Measurements from ENCODE around the gene HHAT. TPM values are rescaled to one million over a fixed set of nuclear protein-coding genes. Genes with fewer than 3 reads are reported as not detected.

HHAT gene
- total RNA-seq, 4 donors from 2014 or later: 2.2 to 11.6 (median 7.3) TPM

DNA sequence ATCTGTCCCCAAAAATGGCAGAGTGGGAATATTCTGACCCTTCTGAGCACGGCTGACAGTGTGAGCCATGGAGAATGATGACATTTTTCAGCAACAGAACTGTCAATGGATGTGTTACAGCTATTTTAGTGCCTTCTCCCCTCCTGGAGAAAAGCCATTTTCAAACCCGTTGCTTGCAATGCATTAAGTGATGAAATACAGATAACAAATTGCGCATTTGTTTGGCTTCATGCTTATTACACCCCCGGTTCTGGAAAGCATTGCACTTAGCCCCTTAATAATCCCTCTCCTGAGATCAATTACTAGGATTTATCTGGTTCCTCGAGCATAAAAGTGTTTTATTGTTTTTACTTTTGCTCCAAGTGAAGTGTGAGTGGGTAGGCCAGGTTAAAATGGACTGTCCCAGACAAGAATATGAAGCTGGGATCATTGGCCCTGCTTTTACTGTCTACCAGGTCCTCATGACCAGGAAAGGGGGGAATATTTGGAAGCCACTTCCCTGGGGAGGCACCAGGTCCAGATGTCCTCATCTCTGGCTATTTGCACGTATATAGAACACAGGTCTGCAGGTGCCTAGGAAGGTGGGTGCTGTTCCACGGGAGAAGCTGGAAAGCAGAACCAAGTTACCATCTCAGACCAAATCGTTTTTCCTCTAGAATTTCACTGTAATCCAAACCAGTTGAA is 37.5 kb upstream of the HHAT start:
- WGBS, 2 donors (ENCODE audit: low coverage in 1 of 2): 60 to 75% methylated on average over 5 to 8 of the region's 8 CpGs
- TF ChIP-seq, protein P1, sequence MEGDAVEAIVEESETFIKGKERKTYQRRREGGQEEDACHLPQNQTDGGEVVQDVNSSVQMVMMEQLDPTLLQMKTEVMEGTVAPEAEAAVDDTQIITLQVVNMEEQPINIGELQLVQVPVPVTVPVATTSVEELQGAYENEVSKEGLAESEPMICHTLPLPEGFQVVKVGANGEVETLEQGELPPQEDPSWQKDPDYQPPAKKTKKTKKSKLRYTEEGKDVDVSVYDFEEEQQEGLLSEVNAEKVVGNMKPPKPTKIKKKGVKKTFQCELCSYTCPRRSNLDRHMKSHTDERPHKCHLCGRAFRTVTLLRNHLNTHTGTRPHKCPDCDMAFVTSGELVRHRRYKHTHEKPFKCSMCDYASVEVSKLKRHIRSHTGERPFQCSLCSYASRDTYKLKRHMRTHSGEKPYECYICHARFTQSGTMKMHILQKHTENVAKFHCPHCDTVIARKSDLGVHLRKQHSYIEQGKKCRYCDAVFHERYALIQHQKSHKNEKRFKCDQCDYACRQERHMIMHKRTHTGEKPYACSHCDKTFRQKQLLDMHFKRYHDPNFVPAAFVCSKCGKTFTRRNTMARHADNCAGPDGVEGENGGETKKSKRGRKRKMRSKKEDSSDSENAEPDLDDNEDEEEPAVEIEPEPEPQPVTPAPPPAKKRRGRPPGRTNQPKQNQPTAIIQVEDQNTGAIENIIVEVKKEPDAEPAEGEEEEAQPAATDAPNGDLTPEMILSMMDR (IDR thresholded peaks at IDR 0.05): no peak
- TF ChIP-seq POLR2AphosphoS5 (IDR thresholded peaks at IDR 0.05) (no peak), POLR2A (IDR thresholded peaks at IDR 0.05) (no peak), EP300 (IDR thresholded peaks at IDR 0.05; ENCODE audit: low read depth) (no peak)
- intact Hi-C loops (cut with DNase I; ENCODE audit: low total_unique reads): loop anchor here (5.0 kb wide), 1 partner anchor 54 kb away; no protein-coding TSS in a partner anchor

DNA sequence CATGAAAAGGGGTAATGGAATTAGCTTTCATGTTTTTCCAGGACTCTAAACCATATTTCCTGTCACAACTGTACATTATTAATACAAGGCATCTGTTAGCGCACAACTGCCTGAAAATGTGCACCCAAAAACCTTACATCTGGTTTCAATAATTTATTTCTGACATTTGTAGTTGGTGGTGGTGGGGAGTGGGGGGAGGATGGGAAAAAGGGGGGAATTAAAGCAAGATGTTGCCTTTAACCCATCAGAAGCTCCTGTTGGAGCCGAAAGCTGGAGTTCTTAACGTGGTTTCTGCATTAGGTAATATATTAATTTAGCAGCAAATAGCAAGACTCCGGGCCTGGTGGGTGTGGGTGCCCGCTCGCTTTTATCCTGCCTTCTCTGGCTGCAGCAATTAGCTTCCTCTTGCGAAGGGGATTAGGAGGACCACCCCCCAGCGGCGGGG is 36.9 kb upstream of the HHAT start:
- peak overlapping the region; percentile 58 to 87 (median 72) for H3K27ac ChIP-seq
- peaks cover 16 to 41% (median 22%) of the 10 kb centered on the region in 4 donors for H3K4me1 ChIP-seq
- H3K27me3 ChIP-seq: peaks cover 28% of the 10 kb centered on the region
- H3K36me3 ChIP-seq: no peaks in the 10 kb centered on the region
- intact Hi-C loops (cut with DNase I; ENCODE audit: low total_unique reads) (loop anchor here (1.0 to 5.0 kb wide), 2 partner anchors 32 to 55 kb away; no protein-coding TSS in a partner anchor), in situ Hi-C loops (cut with MboI; ENCODE audit: low pct_ligation_motif_present in 1 of 4, low pct_unique_long_range_greater_than_20kb in 1 of 4, low sequenced_read_pairs in 3 of 4) (no loop called here)
- WGBS, 2 donors (ENCODE audit: low coverage in 1 of 2): 17 to 34% methylated on average over 4 to 9 of the region's 9 CpGs
- H3K9me3 ChIP-seq: no peaks in the 10 kb centered on the region
- DNase-seq: no peak
- no peak for TF ChIP-seq POLR2A (IDR thresholded peaks at IDR 0.05)
- no peak for TF ChIP-seq POLR2AphosphoS5 (IDR thresholded peaks at IDR 0.05)
- TF ChIP-seq, protein P1 (IDR thresholded peaks at IDR 0.05): no peak
- no peak for TF ChIP-seq EP300 (IDR thresholded peaks at IDR 0.05; ENCODE audit: low read depth)
- H3K4me3 ChIP-seq: peak overlapping the region in 3 of 4 donors; percentile 36 to 56 (median 39)

More for the DNA sequence above, 37.5 kb upstream of the HHAT start:
- H3K36me3 ChIP-seq: no peaks in the 10 kb centered on the region
- no peaks in the 10 kb centered on the region for H3K9me3 ChIP-seq
- peak overlapping the region in 2 of 4 donors; percentile 76 to 87 for H3K27ac ChIP-seq
- no peak overlapping the region for H3K4me3 ChIP-seq
- H3K27me3 ChIP-seq: peaks cover 28% of the 10 kb centered on the region
- in situ Hi-C loops (cut with MboI; ENCODE audit: low pct_ligation_motif_present in 1 of 4, low pct_unique_long_range_greater_than_20kb in 1 of 4, low sequenced_read_pairs in 3 of 4): no loop called here
- peaks cover 16 to 41% (median 22%) of the 10 kb centered on the region in 4 donors for H3K4me1 ChIP-seq
- no peak for DNase-seq

DNA sequence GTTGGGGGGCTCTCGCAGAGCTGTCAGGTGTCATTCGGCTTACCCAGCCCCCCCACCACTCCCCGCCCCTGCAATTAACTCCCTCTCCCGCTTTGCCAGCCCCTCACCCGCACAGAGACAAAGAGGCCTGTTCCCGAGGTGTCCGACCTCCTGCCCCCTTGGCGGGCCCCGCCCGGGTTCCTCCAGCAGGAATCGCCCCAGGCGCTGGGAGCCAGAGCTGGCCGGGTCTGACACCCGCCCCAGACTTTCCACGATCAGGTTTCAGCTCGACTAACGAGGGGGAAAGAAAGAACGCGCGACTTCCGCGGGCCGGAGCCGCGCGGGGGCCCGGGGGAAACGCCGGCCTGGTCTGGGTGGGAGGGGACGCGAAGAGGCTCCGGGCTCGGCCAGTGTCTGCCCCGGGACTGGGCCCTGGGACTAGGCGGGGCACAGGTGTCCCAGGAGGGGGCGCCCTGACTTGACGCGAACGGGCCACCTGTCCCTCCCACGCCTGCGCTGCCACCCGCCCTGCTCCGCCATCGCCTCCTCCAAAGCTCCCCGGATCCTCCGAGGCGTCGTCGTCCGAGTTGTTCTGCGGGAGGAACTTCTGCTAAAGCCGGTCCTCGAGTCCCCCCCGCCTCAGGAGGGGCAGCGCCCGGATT is 36.4 kb upstream of the HHAT start:
- 2% methylated on average over 50 of the region's 56 CpGs; no CpG with 5 or more reads in 1 of the 2 donors for WGBS, 2 donors (ENCODE audit: low coverage in 1 of 2)
- H3K27ac ChIP-seq: peak overlapping the region; percentile 58 to 87 (median 72)
- in situ Hi-C loops (cut with MboI; ENCODE audit: low pct_ligation_motif_present in 1 of 4, low pct_unique_long_range_greater_than_20kb in 1 of 4, low sequenced_read_pairs in 3 of 4) (no loop called here), intact Hi-C loops (cut with DNase I; ENCODE audit: low total_unique reads) (loop anchor here (1.0 to 5.0 kb wide), 2 partner anchors 32 to 55 kb away; no protein-coding TSS in a partner anchor)
- peak overlapping the region; percentile 30 to 56 (median 38) for H3K4me3 ChIP-seq
- peak; percentile 79 for DNase-seq
- H3K27me3 ChIP-seq: peaks cover 28% of the 10 kb centered on the region
- no peaks in the 10 kb centered on the region for H3K9me3 ChIP-seq
- peaks cover 16 to 41% (median 22%) of the 10 kb centered on the region in 4 donors for H3K4me1 ChIP-seq
- TF ChIP-seq EP300 (IDR thresholded peaks at IDR 0.05; ENCODE audit: low read depth) (no peak), POLR2A (IDR thresholded peaks at IDR 0.05) (no peak), POLR2AphosphoS5 (IDR thresholded peaks at IDR 0.05) (peak in 1 of 3 donors; percentile 14)
- TF ChIP-seq, protein P1 (IDR thresholded peaks at IDR 0.05): peak in 3 of 5 experiments; percentile 29 to 35 (median 30)
- no peaks in the 10 kb centered on the region for H3K36me3 ChIP-seq

DNA sequence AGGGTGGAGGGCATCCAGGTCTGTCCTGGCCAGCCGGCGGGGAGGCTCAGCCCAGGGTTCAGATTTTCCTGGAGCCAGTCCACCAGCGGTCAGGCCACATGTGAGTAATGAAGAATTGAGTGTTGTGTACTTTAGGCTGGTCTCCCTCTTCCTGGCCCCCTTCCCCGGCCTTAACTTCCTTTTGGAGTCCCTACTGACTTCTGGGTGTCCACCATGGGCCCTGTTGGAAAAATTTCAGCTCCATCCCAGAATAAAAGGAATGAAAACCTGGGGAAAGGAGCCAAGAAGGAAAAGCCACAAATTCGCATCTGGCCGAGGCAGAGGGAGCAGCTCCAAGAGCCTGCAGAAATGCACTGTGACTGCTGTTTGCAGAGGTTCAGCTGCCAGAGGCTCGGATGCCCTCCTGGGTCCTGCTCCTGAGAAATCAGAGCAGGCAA is 35.5 kb upstream of the HHAT start:
- no peaks in the 10 kb centered on the region for H3K36me3 ChIP-seq
- intact Hi-C loops (cut with DNase I; ENCODE audit: low total_unique reads) (loop anchor here (5.0 kb wide), 1 partner anchor 56 kb away; no protein-coding TSS in a partner anchor), in situ Hi-C loops (cut with MboI; ENCODE audit: low pct_ligation_motif_present in 1 of 4, low pct_unique_long_range_greater_than_20kb in 1 of 4, low sequenced_read_pairs in 3 of 4) (no loop called here)
- no peaks in the 10 kb centered on the region for H3K9me3 ChIP-seq
- H3K27ac ChIP-seq: peak overlapping the region; percentile 58 to 87 (median 72)
- WGBS, 2 donors (ENCODE audit: low coverage in 1 of 2): 40 to 60% methylated on average over 2 to 7 of the region's 7 CpGs
- TF ChIP-seq, protein P1 (IDR thresholded peaks at IDR 0.05): no peak
- TF ChIP-seq EP300 (IDR thresholded peaks at IDR 0.05; ENCODE audit: low read depth): no peak
- TF ChIP-seq POLR2AphosphoS5 (IDR thresholded peaks at IDR 0.05): peak in 1 of 3 donors; percentile 8
- H3K4me3 ChIP-seq: no peak overlapping the region
- H3K27me3 ChIP-seq: peaks cover 28% of the 10 kb centered on the region
- DNase-seq: peak; percentile 36
- H3K4me1 ChIP-seq: peaks cover 16 to 41% (median 22%) of the 10 kb centered on the region in 4 donors

Data from transverse colon (tissue), 4 donors.